CD4-positive, alpha-beta T cell treated with Interleukin-6 at 100 ng/mL for 8 hours (primary cell): Measurements from ENCODE around the gene CPTP.
A peak's percentile ranks its signal among the peaks of the same experiment; 100 is the strongest.

Source experiments
- DNase-seq: peaks from one replicate; pipeline ENCODE4 v3.0.0-alpha.2; 2020; ENCODE audit warnings: mixed read lengths, low spot score

Gene CPTP

DNA sequence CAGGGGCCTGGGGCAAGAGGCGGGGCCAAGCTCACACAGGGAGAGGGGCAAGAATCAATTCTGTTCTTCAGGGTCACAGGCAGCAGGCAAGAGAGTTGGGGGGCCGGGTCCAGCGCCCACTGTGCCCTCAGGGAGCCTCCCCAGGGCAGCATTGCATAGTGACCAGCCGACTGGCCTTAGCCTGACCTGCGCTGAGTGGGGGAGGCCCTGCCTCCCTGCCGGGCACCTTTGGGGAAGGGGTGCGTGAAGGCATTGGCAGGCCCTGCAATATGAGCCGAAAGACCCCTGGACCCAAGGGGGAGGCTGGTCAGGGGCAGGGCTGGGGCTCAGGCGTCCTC lies 32.2 kb upstream of the CPTP start:
- DNase-seq = no peak

DNA sequence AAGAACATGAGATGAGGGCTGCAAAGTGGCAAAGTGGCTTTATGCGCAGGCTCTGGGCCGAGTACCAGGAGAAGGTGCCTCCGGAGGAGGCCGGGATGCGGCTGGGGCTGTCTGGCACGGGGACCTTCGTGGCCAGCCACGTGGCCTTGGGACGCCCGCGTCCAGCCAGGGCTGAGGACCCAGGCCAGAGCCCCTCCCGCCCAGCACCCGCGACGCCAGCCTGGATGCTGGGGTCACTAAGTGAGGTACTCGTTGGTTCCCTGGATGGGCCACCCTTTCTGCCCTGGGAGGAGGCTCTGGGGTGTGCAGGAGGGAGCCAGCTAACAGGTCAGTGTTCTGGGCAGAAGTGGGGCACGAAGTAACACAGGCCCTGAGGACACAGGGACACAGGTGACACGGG lies 31.8 kb upstream of the CPTP start:
- no peak for DNase-seq

DNA sequence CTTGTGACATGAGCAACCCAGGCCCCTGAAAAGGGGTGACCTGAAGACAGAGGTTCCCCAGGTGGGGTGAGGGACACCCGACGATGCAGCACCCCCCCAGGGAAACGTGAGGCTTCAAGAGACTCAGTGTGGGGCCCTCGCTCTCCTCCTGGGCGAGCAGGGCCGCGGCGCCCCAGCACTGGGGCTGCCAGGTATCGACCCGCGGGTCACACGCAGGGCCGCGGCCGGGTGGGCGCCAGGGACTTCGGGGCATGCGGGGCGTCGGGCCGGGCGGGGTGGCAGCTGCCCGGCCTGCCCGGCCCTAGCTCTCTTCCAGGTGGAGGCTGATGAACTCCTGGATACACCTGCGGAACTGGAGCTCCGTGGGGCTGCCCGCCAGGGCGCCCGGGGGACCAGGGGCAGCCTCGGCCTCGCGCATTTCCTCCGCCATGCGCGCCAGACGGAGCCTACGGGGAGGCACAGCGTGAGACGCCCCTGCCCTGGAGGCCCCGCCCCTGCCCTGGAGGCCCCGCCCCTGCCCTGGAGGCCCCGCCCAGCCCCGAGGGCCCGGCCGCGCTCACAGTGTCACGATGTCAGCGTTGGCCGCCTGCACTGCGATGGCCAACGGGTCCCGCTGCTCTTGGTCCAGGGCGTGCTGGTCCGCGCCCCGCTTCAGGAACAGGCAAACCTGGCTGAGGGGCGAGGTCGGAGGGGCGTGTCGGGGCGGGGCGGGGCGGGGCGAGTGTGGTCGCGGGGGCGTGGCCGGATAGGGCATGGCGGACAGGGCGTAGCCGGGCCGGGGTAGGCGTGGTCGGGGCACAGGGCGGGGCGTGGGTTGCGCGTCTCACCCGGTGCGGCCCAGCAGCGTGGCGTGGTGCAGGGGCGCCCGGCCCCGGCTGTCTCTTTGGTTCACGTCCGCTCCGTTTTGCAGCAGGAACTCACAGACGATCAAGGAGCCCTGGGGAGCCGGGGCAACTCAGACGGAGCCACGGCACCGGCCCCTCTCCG lies 31.0 kb upstream of the CPTP start:
- no peak for DNase-seq

DNA sequence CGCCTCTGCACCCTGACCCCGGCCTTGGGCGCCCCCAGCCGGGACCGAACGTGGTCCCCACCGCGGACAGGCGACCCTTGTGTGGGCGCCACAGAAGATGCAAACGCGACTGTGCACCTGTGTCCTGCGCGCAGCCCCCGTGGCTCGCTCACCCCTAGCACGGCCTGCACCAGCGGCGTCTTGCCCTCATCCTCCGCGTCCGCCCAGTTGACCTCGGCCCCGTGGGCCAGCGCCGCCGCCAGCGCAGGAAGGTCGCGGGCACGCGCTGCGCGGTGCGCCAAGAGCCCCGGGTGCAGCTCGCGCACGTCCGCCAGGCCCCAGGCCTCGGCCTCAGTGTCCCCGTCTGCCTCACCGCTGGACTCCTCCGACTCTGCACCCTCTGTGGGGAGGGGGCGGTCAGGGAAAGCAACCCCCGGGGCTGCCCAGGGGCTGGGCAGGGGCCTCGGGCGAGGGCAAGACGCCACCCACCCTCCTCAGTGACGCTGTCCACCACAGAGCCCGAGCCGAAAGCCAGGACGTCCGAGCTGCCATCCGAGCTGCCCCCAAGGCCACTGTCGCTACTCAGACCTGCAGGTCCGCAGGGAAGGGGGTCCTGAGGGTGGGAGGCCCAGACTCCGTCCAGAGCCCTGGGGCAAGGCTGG lies 30.2 kb upstream of the CPTP start:
- no peak for DNase-seq

DNA sequence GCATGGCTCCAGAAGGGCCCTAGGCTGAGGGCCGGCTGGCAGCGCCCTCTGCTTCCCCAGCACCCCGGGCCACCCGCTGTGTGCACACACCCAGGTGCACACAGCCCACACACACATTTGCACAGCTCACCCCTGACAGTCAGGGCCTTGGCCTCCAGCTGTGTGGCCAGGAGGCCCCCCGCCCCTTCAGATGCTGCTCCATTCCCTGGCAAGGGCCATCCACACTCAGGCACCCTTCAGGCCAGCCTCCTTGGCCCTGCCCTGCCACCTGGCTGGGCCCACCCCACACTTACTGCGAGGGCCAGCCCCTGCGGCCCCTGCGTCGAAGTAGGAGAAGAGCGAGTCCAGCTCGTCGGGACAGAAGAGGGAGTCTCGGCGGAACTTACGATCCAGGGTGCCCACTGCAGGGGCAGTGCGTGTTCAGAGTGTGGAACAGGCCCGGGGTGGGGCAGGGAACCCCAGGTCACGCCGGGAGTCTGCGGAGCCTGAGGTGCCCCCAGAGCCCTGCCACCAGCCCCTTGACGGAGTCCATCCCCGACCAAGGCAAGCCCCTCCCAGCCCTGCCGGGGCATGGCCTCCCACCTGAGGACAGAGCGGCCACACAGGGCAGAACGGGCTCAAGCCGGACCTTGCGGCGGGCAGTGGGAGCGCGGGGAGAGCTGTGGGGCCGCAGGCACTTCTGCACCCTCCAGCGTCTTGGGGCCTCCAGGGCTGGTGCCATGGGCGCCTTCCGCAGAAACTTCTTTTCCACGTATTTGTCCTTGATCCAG lies 29.3 kb upstream of the CPTP start:
- DNase-seq = no peak

DNA sequence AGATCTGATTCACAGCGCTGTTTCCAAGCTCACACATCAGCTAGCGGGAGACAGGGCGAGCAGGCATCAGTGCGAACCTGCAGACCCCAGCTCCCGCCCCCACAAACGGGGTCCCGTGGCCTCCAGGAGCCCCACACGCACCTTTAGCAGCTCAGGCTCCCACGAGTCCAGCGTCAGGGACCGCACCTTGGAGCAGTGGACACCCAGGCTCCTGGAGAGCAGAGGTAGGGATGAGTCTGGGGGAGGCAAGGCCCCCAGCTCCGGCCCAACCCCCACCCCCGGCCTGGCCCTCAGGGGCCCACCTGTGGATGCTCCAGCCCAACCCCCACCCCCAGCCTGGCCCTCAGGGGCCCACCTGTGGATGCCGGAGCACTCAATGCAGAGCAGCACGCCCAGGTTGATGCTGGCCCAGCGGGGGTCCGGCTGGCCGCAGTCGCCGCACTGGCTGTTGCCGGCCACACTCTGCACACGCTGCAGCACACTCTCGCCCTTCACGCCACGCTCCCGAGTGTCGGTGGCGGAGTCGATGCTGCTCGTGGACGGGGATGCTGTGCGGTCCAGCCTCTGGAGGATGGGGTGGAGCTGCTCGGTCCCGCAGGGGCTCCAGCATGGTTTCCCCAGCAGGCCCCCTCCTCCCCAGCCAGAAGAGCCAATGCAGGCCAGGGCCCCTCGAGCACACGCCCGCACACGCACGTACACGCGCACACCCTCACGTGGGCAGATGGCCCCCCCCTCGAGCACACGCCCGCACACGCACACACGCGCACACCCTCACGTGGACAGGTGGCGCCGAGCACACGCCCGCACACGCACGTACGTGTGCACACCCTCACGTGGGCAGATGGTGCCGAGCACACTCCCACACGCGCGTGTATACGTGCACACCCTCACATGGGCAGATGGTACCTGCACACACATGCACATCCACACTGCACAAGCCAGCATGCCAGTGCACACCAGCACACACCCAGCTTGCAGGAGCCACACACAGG lies 28.2 kb upstream of the CPTP start:
- DNase-seq = no peak

DNA sequence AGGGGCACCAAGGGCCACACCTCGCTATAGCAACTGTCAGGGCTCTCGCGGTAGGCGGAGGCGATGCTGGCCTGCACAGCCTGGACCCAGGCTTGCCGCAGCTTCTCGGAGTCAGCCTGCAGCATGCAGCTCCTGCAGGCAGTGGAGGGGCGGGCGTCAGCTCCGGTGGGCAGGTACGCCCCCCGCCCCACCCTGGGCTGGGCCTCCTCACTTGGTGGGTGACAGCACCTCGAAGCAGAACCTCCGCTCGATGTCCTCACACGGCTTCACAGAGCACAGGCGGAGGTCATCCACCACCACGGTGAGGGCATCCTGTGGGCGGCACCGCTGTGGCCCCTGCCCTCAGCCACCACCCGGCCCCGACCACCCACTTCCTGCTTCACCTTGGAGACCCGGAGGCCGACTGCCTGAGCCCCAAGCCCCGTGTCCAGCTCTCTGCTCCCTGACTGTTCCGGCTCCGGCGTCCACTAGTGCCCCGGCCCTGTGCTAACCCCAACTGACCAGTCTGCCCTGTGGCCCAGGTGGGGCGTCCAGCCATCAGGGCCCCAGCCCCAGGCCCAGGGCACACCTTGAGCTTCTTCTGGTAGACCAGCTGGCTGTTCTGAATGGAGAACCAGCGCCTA lies 26.7 kb upstream of the CPTP start:
- no peak for DNase-seq

DNA sequence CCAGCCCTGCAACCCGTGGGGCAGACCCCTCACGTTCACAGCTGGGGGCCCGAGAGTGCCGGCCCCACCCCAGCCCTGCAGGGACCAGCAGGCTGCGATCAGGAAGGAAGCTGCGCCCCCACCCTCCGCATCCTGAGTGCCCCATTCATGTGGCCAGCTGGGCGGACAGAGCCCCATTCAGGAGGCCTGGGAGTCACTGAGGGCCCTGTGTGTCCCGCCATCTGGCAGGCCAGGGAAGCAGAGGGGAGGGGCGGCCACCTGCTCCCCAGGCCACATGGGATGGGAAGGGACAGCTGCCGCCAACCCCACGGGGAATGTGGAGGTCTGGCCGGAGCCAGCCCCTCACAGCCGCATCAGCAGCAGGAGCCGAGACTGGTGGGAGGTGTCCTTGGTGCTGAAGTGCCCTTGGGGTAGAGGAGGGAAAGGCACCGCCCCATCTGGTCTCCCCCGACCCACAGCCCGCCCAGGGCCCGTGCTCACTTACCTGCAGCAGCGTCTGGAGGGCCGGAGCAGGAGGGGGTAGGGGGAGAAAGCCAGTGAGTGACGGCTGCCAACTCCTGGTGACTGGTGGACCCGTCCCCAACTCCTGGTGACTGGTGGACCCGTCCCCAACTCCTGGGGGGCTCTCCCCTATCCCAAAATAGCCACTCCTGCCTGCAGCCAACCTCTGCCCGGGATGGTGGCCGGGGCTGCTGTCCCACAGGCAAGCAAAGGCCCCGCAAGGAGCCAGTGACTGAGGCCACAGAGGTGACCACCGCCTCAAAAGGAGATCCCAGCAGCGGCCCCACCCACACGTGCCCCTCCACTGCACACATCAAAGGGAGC lies 25.5 kb upstream of the CPTP start:
- DNase-seq = no peak

DNA sequence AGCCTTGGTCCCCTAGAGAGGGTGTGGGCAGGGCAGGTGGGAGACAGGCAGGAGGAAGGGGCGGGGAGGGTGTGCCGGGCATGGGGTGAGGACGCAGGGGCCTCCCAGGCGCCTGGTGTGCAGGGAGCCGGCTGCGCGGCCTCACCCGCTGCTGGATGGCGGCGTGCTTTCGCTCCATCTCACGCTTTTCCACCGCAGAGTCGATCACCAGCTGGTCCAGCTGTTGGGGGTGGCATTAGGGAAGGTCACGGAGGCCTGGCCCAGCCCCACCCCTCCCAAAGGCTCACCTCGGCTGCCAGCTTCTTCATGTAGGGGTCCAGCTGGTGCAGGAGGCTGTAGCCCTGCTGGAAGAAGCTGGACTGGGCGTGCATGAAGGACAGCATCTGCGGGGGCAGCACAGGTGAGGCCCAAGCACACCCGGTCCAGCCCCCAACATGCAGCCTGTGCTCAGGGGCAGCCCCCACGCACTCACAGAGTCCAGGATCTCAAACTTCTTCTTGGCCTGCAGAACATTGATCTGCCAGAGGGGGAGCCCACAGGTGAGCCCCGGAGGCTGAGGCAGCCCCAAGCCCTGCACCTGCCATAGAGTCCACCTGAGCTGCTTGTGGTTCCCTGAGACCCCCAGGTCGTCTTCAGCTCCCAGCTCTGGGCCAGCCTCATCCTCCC lies 24.8 kb upstream of the CPTP start:
- peak; percentile 17 for DNase-seq

DNA sequence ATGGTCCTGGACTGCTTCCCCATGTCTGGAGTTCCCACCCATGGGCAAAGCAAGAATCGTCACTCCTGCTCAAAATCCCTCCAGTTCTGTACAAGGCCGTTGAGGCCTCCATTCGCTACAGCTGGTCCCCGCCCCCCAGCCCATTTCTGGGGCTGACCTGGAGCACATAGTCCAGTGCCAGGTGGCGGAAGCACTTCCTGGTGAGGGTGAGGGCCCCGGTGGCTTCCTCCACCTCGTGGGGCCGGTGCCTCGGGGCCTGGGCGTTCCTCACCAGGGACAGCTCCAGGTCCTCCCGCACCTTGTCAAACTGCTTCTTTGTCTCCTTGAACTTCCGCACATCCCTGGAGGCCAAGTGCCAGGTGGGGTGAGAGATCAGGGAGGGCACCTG lies 24.3 kb upstream of the CPTP start:
- no peak for DNase-seq

DNA sequence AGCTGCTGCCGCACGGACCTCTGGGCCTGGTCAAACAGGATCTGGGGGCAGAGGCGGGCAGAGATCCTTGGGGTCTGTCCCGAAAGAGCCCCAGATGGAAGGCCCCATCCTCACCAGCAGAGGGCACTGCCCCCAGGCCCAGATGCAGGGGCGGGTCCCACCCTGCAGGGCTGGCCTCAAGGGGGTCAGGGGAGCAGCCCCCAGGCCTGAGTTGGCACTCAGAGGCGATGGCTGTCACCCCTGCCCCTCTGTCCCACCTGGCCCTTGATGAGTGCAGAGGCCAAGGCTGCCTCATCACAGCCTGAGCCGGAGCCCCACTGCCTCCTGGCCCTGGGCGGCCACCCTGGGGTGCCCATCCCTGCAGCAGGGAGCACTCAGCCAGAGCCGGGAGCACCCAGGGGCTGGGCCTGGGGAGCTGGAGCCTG lies 22.6 kb upstream of the CPTP start:
- DNase-seq = no peak

DNA sequence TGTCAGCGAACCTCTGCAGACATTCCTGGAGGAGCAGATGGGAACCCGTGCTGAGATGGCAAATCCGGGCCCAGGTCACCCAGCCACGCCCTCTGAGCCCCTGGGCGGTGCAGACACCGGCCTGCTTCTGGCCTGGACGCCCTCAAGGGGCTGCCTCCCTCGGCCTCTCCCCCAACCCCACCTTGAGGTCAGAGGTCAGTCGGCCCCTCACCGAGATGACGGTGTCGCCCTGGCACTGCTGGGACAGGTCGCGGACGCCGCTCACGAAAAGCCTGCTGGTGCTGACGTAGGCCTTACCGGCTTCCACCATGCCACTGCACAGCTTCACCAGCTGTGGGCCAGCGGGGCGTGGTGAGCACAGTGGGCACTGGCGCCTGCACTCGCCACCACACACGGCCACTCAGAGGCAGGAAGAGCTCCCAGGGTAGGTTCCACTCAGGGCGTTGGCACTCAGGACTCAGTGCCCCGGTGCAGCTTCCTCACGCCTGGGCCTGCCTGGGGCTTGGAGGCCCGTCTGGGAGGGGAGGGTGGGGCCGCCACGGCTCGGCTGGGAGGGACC lies 21.6 kb upstream of the CPTP start:
- DNase-seq = no peak

DNA sequence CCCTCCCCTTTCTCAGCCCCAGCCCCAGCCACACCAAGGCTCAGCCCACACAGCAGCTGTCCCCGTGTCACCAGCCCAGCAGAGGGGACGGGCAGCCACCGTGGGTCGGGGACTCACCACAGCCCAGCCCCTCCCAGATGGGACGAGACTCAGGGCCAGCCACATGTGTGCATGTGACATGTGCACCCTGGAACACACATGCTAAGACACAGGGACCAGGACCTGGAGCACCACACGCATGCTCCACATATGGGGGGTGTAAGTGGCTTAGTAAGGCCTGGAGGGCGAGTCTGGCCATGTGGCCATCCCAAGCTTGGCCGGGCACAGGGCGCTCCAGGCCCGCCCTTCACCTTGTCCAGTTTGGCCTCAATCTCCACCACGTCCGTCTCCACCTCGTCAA lies 20.9 kb upstream of the CPTP start:
- no peak for DNase-seq

DNA sequence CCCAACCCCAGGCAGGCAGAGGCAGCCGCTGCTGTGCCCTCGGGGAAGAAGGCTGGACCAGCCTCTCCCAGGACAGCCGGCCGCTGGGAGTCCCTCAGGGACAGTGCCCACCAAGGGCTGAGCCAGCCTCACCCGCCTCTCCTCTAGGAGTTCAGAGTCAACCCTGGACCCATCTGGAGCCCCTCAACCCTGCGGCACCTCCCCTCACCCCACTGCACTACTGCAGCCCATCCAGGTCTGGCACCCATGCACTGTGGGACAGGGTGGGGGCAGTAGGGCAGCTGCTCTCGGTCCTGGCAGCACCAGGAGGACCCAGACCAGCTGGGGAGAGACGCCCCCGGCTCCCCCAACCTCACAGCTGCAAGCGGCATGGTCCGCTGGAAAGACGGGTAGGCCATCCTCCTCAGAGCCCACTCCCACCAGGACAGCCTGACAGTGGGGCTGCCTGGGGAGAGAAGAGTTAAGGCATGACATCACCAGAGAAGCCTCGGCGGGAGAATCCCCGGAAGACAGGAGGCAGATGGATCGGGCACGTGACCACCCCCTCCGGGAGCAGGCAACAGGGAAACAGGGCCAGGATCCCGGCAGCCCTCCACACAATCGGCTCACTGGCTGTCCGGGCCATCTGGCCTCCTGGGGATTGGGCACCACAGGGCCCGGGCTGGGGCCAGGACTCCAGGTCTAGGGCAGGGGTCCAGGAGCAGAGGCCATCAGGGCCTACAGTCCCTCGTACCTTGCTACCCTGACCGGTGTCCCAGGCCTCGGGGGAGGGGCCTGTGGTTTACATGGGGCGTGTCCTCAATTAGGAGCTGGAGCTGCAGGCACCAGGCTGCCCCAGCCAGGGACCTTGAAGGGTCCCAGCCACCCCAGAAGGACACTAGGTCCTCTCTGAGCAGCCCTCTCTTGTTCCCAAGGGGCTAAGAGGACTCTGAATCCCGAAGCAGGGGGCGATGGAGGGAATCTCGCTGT lies 20.0 kb upstream of the CPTP start:
- no peak for DNase-seq

DNA sequence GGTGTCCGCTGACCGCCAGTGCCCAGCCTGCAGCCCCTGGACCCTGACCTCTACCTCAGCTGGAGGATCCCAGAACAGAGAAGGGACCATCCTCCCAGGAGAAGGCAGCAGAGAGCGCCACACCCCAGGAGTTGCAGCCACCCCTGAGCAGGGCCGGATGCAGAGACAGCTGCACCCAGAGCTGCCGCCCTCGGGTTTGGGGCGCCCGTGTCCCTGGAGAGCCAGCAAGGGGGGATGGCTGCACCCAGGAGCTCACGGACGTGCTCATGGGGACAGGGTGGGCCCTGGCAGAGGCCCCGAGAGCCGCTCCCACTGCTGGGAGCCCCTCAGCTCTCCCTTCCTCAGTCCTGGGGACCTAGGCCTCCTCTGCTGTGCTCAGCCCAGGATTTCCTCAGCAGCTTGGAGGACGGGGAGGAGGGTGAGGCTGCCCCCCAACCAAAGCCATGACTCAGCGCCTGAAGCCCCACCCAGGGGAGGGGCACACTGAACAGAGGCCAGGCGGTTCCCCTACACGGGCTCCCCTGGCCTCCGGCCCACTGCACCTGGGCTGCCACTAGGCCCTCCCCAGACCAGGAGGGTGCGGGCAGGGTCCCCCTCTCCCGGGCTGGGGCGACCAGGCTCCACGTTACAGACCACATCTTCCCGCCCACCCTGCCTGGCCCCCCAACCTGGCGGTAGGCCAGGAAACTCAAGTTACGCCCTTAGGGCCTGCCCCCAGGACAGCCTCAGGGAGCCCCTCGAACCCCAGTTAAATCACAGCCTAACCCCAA lies 19.1 kb upstream of the CPTP start:
- peak; percentile 74 for DNase-seq

DNA sequence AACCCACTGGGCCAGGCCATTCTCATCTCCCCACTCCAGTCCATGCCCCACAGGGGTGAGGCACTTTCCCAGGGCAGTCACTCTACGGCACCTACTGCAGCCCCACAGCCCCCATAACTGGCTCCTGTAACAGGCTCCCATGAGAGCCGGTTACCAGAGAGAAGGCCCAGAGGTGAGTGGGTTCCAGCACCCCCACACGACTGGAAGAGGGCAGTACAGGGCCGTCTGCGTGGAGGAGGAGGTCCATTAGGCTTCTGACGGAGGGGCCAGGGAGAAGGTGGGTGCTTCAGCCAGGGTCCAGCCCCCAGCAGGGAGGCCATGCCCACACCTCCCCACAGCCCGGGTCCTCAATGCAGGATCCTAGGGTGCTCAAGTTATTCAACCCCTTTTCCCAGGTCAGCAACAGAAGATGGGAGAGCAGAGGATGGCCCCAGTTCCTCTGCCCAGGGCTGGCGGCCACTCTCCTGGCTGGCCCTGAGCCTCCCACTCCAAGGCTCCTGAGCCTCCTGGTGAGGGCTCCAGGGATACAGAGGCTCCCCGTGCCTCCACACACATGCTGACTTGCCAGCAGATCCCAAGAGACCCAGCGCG lies 18.4 kb upstream of the CPTP start:
- DNase-seq = no peak

DNA sequence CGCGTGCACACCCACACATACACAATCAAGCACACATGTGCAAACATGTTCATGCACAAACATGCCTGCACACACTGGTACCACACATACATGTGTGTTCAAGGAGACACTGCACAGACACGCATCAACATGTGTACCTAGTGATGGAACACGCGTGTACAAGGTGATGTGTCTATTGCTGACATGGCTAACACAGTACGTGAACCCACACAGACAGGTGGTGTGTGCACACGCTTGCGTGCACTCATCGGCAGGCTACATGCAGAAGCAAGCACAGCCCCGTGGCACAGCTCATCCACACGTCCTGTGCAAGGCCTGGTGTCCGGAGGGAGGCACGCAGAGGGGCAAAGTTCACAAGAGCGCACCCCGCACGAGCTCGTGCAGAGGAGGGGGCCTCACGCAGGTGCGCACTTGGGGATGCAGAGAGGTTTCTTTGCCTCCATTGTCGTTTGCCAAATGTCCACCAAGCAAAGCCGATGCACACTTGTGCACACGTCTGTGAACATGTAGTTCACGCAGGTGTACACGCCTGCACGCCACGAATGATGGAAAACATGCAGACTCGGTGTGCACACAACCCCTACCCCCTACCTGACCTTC lies 17.8 kb upstream of the CPTP start:
- DNase-seq = no peak
